H9 (cell line): ENCODE data around the gene TBC1D1. TPM values are rescaled to one million over a fixed set of nuclear protein-coding genes. Genes with fewer than 3 reads are reported as not detected.

ENCODE experiments used
- DNase-seq: peaks from one replicate; pipeline ENCODE4 v3.0.0-alpha.2; 2017
- H2AFZ ChIP-seq: one replicate; pipeline ENCODE4 v1.6.1; 2013; ENCODE audit warnings: mild to moderate bottlenecking, low read length, control low read depth, moderate library complexity
- H2AK5ac ChIP-seq: 2 replicates; pipeline ENCODE4 v1.6.1; 2013; ENCODE audit warnings: low read length, control low read depth, mixed read lengths; ENCODE audit not compliant: insufficient read length
- H2BK120ac ChIP-seq: one replicate; pipeline ENCODE4 v1.6.1; 2013; ENCODE audit warnings: low read depth, mild to moderate bottlenecking, low read length, control low read depth, inconsistent platforms; ENCODE audit not compliant: poor library complexity, severe bottlenecking
- H2BK12ac ChIP-seq: 2 replicates; pipeline ENCODE4 v1.6.1; 2013; ENCODE audit warnings: low read length, control low read depth, mixed read lengths, low read depth; ENCODE audit not compliant: insufficient read length
- H2BK15ac ChIP-seq: 2 replicates; pipeline ENCODE4 v1.6.1; 2013; ENCODE audit warnings: low read depth, low read length, control low read depth
- H2BK20ac ChIP-seq: one replicate; pipeline ENCODE4 v1.6.1; 2013; ENCODE audit warnings: low read depth, mild to moderate bottlenecking, low read length, control low read depth, inconsistent platforms; ENCODE audit not compliant: poor library complexity, severe bottlenecking
- H2BK5ac ChIP-seq: 2 replicates; pipeline ENCODE4 v1.6.1; 2013; ENCODE audit warnings: low read length, control low read depth, mixed read lengths; ENCODE audit not compliant: insufficient read length
- H3K14ac ChIP-seq: 2 replicates; pipeline ENCODE4 v1.6.1; 2013; ENCODE audit warnings: low read length, control low read depth; ENCODE audit not compliant: insufficient read depth
- H3K18ac ChIP-seq: 2 replicates; pipeline ENCODE4 v1.6.1; 2013; ENCODE audit warnings: low read depth, mild to moderate bottlenecking, mixed read lengths, low read length, control low read depth; ENCODE audit not compliant: insufficient read length
- H3K23ac ChIP-seq: 2 replicates; pipeline ENCODE4 v1.6.1; 2013; ENCODE audit warnings: low read length, control low read depth, mixed read lengths, low read depth; ENCODE audit not compliant: insufficient read length
- H3K23me2 ChIP-seq: 2 replicates; pipeline ENCODE4 v1.6.1; 2013; ENCODE audit warnings: low read depth, mild to moderate bottlenecking, mixed read lengths, low read length, control low read depth; ENCODE audit not compliant: insufficient read length, poor library complexity, severe bottlenecking
- H3K27ac ChIP-seq: 2 replicates; pipeline ENCODE4 v1.5.1; 2013; ENCODE audit warnings: low read length, control low read depth, mixed read lengths, low read depth; ENCODE audit not compliant: insufficient read length
- H3K27me3 ChIP-seq: 2 replicates; pipeline ENCODE4 v1.6.1; 2013; ENCODE audit warnings: low read length, control low read depth, inconsistent platforms; ENCODE audit not compliant: insufficient read depth
- H3K4ac ChIP-seq: 2 replicates; pipeline ENCODE4 v1.6.1; 2013; ENCODE audit warnings: low read depth, mild to moderate bottlenecking, control low read depth, inconsistent platforms, low read length, moderate library complexity
- H3K4me1 ChIP-seq: 2 replicates; pipeline ENCODE4 v1.6.1; 2013; ENCODE audit warnings: low read length, control low read depth, inconsistent platforms; ENCODE audit not compliant: insufficient read depth
- H3K4me2 ChIP-seq: 2 replicates; pipeline ENCODE4 v1.6.1; 2013; ENCODE audit warnings: low read length, control low read depth, mixed read lengths; ENCODE audit not compliant: insufficient read length, insufficient read depth
- H3K56ac ChIP-seq: 2 replicates; pipeline ENCODE4 v1.6.1; 2013; ENCODE audit warnings: low read depth, mild to moderate bottlenecking, mixed read lengths, low read length, control low read depth; ENCODE audit not compliant: insufficient read length
- H3K79me1 ChIP-seq: 2 replicates; pipeline ENCODE4 v1.6.1; 2013; ENCODE audit warnings: low read depth, mild to moderate bottlenecking, moderate library complexity, low read length, control low read depth, inconsistent platforms; ENCODE audit not compliant: insufficient read depth, poor library complexity, severe bottlenecking
- H3K79me2 ChIP-seq: 2 replicates; pipeline ENCODE4 v1.6.1; 2013; ENCODE audit warnings: low read length, control low read depth, inconsistent platforms; ENCODE audit not compliant: insufficient read depth
- H3K9ac ChIP-seq: 2 replicates; pipeline ENCODE4 v1.6.1; 2013; ENCODE audit warnings: low read length, control low read depth, mixed read lengths; ENCODE audit not compliant: insufficient read length; ENCODE audit errors: extremely low read depth
- H3K9me3 ChIP-seq: one replicate; pipeline ENCODE4 v1.6.1; 2013; ENCODE audit warnings: low read depth, low read length, inconsistent platforms; ENCODE audit not compliant: control insufficient read depth
- H3T11ph ChIP-seq: one replicate; pipeline ENCODE4 v1.6.1; 2013; ENCODE audit warnings: mild to moderate bottlenecking, low read length, control low read depth, inconsistent platforms
- H4K20me1 ChIP-seq: one replicate; pipeline ENCODE4 v1.6.1; 2013; ENCODE audit not compliant: control insufficient read depth, insufficient read length, insufficient read depth
- H4K5ac ChIP-seq: 2 replicates; pipeline ENCODE4 v1.6.1; 2013; ENCODE audit warnings: low read depth, mild to moderate bottlenecking, mixed read lengths, low read length, control low read depth; ENCODE audit not compliant: insufficient read length
- H4K8ac ChIP-seq: replicated peaks from 2 replicates; pipeline ENCODE4 v1.6.1; 2013; ENCODE audit warnings: low read length, control low read depth, mixed read lengths, low read depth; ENCODE audit not compliant: insufficient read length
- H4K91ac ChIP-seq: 2 replicates; pipeline ENCODE4 v1.6.1; 2013; ENCODE audit warnings: low read depth, mild to moderate bottlenecking, moderate library complexity, mixed read lengths, low read length, control low read depth; ENCODE audit not compliant: insufficient read length
- H3K27ac Mint-ChIP-seq, 3 experiments: 2 replicates in 2 of 3; 3 replicates in 1 of 3; pipeline ENCODE4 v1.8.0; 2020 to 2021; ENCODE audit warnings: mixed read lengths in 3 of 3, mild to moderate bottlenecking in 1 of 3, moderate library complexity in 1 of 3
- H3K27me3 Mint-ChIP-seq: 2 replicates; pipeline ENCODE4 v1.8.0; 2021; ENCODE audit warnings: low read depth, mild to moderate bottlenecking, moderate library complexity, mixed read lengths
- H3K36me3 Mint-ChIP-seq, 3 experiments: 2 replicates in 2 of 3; 3 replicates in 1 of 3; pipeline ENCODE4 v1.8.0; 2020 to 2021; ENCODE audit warnings: low read depth in 3 of 3, mixed read lengths in 3 of 3; ENCODE audit not compliant: insufficient read depth in 1 of 3
- H3K4me1 Mint-ChIP-seq, 2 experiments: 2 replicates each; pipeline ENCODE4 v1.8.0; 2020; ENCODE audit warnings: mixed read lengths in 2 of 2
- H3K4me3 Mint-ChIP-seq, 2 experiments: 2 replicates in 1 of 2; 3 replicates in 1 of 2; pipeline ENCODE4 v1.8.0; 2020 to 2021; ENCODE audit warnings: mild to moderate bottlenecking in 2 of 2, mixed read lengths in 2 of 2, moderate library complexity in 1 of 2
- H3K9me3 Mint-ChIP-seq, 2 experiments: 2 replicates in 1 of 2; 3 replicates in 1 of 2; pipeline ENCODE4 v1.8.0; 2020; ENCODE audit warnings: mild to moderate bottlenecking in 2 of 2, mixed read lengths in 2 of 2, moderate library complexity in 1 of 2
- CTCF ChIP-seq: fragments of 200-600 bp; sonication (generic); conservative IDR thresholded peaks from 3 replicates; pipeline ENCODE4 v1.8.0; 2021; ENCODE audit warnings: antibody characterized with exemption, mild to moderate bottlenecking
- WGBS: extraction: QIAGEN DNeasy Blood & Tissue Kit; methylation state at CpG from one replicate; pipeline ENCODE4 v1.1.7; 2013; ENCODE audit warnings: missing lambda C conversion rate, low lambda C conversion rate, mixed read lengths; ENCODE audit not compliant: insufficient read length; ENCODE audit errors: extremely low coverage; 5-methylcytosine and 5-hydroxymethylcytosine counted together
- total RNA-seq: library from RNA; stranded (reverse); gene quantifications from 2 replicates; pipeline ENCODE4 v1.2.1, GENCODE V29; 2021

The TBC1D1 gene
- total RNA-seq, 1 experiment from 2014 or later = 109 TPM

GRCh38 chr4:38173935-38174518 lies 283.1 kb downstream of the TBC1D1 start:
- WGBS = no CpG with 5 or more reads among the region's 4 CpGs
- H3T11ph ChIP-seq = no peak overlapping the region

More at GRCh38 chr4:38173935-38174518, 283.1 kb downstream of the TBC1D1 start:
- no peak for DNase-seq
- H3K18ac ChIP-seq = no peak overlapping the region
- H3K56ac ChIP-seq = no peak overlapping the region
- Mint-ChIP-seq H3K27me3 (no peaks in the 10 kb centered on the region), H3K4me3 (no peak overlapping the region), H3K36me3 (peaks cover 0 to 5% (median 0%) of the 10 kb centered on the region in 3 experiments; a peak in 2 of 7 replicates), H3K4me1 (peaks cover 0 to 2% of the 10 kb centered on the region in 2 experiments; a peak in 1 of 4 replicates), H3K9me3 (peaks cover 0 to 8% of the 10 kb centered on the region in 2 experiments; a peak in 2 of 5 replicates), H3K27ac (no peak overlapping the region)
- no peak overlapping the region for H3K4ac ChIP-seq
- no peak overlapping the region for H3K4me2 ChIP-seq
- TF ChIP-seq CTCF = no peak
- H3K4me1 ChIP-seq = no peaks in the 10 kb centered on the region
- no peak overlapping the region for H2AFZ ChIP-seq
- H3K79me1 ChIP-seq = no peaks in the 10 kb centered on the region
- H3K23ac ChIP-seq = no peak overlapping the region
- no peak overlapping the region for H3K27ac ChIP-seq
- H4K8ac ChIP-seq = no peak overlapping the region
- H2AK5ac ChIP-seq = no peak overlapping the region
- H2BK12ac ChIP-seq = no peak overlapping the region
- no peak overlapping the region for H2BK20ac ChIP-seq
- H2BK5ac ChIP-seq = no peak overlapping the region
- no peak overlapping the region for H3K14ac ChIP-seq
- no peak overlapping the region for H4K5ac ChIP-seq
- no peaks in the 10 kb centered on the region for H3K79me2 ChIP-seq
- H3K9me3 ChIP-seq = no peaks in the 10 kb centered on the region
- no peak overlapping the region for H2BK15ac ChIP-seq
- no peak overlapping the region for H3K9ac ChIP-seq
- no peak overlapping the region for H4K91ac ChIP-seq
- no peak overlapping the region for H2BK120ac ChIP-seq
- H3K23me2 ChIP-seq = no peaks in the 10 kb centered on the region
- H4K20me1 ChIP-seq = no peaks in the 10 kb centered on the region
- H3K27me3 ChIP-seq = no peaks in the 10 kb centered on the region
